Adipocyte (in vitro differentiated cells): ENCODE data around the gene TBC1D9.

ENCODE experiments used
- DNase-seq: peaks from one replicate; pipeline ENCODE4 v3.0.0-alpha.2; 2015; ENCODE audit warnings: low read depth
- H3K27me3 ChIP-seq: replicated peaks from 2 replicates; pipeline ENCODE4 v1.7.0; 2013; ENCODE audit warnings: mild to moderate bottlenecking, low read length, moderate library complexity; ENCODE audit not compliant: control insufficient read depth, insufficient read depth
- H3K36me3 ChIP-seq: 2 replicates; pipeline ENCODE4 v1.7.0; 2013; ENCODE audit warnings: low read length, mild to moderate bottlenecking, moderate library complexity; ENCODE audit not compliant: control insufficient read depth, insufficient read depth, severe bottlenecking
- H3K4me1 ChIP-seq: 2 replicates; pipeline ENCODE4 v1.7.0; 2013; ENCODE audit warnings: mild to moderate bottlenecking, low read length, moderate library complexity; ENCODE audit not compliant: control insufficient read depth, insufficient read depth
- H3K4me3 ChIP-seq: 2 replicates; pipeline ENCODE4 v1.7.0; 2013; ENCODE audit warnings: mild to moderate bottlenecking, low read length, moderate library complexity
- H3K9ac ChIP-seq: 2 replicates; pipeline ENCODE4 v1.7.0; 2013; ENCODE audit warnings: mild to moderate bottlenecking, low read length, moderate library complexity
- H3K9me3 ChIP-seq: 2 replicates; pipeline ENCODE4 v1.7.0; 2013; ENCODE audit warnings: mild to moderate bottlenecking, low read length, moderate library complexity; ENCODE audit not compliant: control insufficient read depth

TBC1D9 gene

DNA sequence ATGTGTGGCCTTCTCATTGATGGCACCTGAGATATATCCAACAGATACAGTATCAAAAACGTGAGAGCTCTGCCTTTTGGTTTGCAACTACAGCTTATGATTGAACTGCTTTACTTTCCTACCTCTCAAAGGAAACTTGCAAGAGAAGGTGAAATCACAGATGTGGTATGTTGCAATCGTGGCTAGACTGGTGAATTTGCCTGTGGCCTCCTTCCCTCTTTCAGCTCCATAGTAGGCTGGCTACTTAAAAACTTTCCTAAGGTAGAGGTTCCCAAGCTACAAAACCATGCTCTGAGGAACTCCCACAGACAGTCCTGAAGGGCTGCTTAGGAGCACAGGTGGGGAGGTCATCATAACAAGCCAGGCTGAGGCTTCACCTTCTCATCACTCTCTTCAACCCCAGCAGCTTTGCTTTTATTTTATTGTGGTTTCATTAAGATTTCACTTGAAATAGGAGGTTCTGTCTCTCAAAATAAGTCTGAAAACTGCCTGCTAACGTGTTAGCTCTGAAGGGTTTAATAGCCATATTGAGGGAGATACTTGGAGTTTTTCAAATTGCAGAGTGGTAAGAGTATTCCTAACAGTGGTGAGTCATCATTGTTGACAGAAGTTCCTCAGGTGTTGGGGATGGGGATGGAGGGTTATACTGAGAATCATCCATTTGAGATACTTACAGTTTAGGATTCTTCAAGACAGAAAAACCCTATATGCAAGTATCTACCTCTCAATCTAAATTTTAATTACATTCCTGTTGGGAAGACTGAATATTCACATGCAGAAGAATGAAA is 93.9 kb downstream of the TBC1D9 start:
- DNase-seq = peak; percentile 27
- Histone ChIP-seq H3K36me3 (peaks cover 54% of the 10 kb centered on the region), H3K9ac (no peak overlapping the region)

DNA sequence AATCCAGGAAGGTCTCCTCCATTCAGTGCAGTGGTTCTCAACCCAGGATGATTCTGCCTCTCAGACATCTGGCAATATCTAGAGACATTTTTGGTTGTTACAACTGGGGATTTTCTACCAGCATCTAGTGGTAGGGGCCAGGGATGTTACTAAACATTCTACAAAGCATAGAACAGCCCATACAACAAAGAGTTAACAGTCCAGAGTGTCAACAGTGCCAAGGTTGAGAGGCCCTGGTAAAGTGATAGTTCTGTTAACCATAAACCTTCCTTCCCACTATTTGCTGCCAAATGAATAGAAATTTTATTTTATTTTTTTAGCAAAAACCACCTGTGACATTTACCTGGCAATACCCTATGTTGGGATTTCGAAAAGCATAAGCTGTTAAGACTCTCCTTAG is 94.6 kb downstream of the TBC1D9 start:
- no peaks in the 10 kb centered on the region for H3K9me3 ChIP-seq
- no peak overlapping the region for H3K4me3 ChIP-seq
- H3K27me3 ChIP-seq = no peaks in the 10 kb centered on the region
- no peak for DNase-seq
- H3K36me3 ChIP-seq = peaks cover 54% of the 10 kb centered on the region
- no peaks in the 10 kb centered on the region for H3K4me1 ChIP-seq
- no peak overlapping the region for H3K9ac ChIP-seq

More for the DNA sequence above, 93.9 kb downstream of the TBC1D9 start:
- no peaks in the 10 kb centered on the region for H3K4me1 ChIP-seq
- H3K4me3 ChIP-seq = no peak overlapping the region
- no peaks in the 10 kb centered on the region for H3K27me3 ChIP-seq
- H3K9me3 ChIP-seq = no peaks in the 10 kb centered on the region

DNA sequence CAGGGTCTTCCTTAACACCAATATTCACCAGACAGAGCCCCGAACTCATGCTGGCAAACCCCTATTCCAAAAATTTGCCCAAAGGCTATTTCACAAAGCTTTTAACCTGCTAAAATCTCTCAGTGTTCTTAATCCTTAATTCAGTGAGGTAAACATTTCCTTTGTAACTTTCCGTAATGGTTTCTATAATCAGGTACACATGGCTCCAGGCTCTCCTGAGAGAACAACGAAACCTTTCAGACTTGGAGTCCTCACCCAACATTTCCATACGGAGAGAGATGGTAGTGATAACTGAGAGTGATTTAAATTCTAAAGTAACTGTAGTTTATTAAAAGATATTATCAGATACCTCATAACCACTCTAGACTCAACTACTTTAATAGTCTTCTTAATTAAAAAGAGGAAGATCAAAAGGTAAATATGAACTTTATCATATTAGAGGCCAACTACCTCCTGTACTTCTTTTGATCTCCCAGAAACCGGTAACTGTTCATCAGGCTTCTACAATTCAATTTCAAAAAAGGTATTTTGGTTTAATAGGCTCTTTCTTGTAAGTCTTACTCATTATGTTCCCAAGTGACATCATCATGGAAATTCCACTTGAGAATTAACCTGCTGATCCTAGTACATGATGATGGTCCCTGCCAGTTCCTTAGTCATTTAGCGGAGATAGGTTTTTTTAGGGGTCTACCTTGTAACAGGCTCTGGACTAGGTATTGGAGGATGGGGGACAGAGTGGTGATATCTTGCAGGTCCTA is 96.1 kb downstream of the TBC1D9 start:
- peaks cover 66% of the 10 kb centered on the region for H3K36me3 ChIP-seq

DNA sequence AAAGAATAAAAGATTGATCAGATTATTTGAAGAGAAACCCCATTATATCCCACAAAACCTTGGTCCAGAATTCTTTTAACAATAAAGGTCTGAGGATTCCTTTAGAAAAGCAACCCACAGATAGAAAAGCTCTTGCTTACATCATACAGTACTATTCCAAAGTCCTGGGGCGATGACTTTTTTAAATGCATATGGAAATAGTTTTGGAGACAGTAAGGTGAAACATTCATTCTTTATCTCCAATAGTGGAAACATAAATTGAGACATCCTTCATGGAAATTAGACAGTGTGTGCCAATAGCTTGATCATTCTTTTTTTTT is 101.7 kb downstream of the TBC1D9 start:
- Histone ChIP-seq H3K4me3 (no peak overlapping the region), H3K4me1 (peaks cover 15% of the 10 kb centered on the region)
- peak; percentile 55 for DNase-seq

More for the DNA sequence above, 96.1 kb downstream of the TBC1D9 start:
- H3K27me3 ChIP-seq = no peaks in the 10 kb centered on the region
- H3K4me1 ChIP-seq = no peaks in the 10 kb centered on the region
- H3K4me3 ChIP-seq = no peak overlapping the region
- no peaks in the 10 kb centered on the region for H3K9me3 ChIP-seq
- no peak overlapping the region for H3K9ac ChIP-seq
- DNase-seq = no peak

DNA sequence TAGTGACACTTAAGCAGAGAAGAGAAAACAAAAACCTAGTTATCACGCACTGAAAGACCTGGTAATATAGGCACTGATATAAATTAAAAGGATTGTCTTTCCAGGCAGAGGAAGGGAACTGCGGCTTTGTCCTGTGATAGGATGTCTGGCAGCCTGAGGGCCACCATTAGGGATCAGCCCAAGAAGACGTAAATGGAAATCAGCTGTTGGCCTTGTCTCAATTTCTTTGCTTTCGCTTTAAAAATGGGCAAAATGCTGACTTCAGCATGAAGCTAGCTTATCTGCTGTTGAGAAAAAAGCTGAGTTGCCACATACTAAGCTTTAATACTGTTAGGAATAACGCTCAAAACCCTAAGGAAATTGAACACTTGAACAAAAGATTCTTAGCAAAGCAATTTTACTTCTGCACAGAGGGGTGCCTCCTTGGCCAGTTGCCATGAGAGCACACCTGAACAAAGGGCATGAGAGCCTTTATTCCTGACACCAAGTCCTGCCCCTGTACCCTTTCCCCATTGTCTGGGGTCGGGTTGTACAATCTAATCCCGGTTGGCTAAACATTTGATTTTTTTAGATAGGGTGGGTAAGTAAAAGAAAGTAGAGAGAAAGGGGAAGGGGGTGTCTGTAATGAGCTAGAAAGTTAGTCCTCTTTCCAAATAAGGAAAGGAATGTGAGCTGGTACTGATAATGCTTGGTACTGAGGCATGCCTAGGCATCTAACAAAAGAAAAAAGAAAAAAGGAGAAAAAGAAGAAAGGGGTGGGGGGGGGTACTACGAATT is 102.3 kb downstream of the TBC1D9 start:
- DNase-seq = peak; percentile 87
- Histone ChIP-seq H3K36me3 (peaks cover 57% of the 10 kb centered on the region), H3K4me3 (peak overlapping the region; percentile 75), H3K9me3 (no peaks in the 10 kb centered on the region), H3K27me3 (no peaks in the 10 kb centered on the region), H3K9ac (peak overlapping the region; percentile 73), H3K4me1 (peaks cover 15% of the 10 kb centered on the region)

More for the DNA sequence above, 101.7 kb downstream of the TBC1D9 start:
- H3K9me3 ChIP-seq = no peaks in the 10 kb centered on the region
- peaks cover 62% of the 10 kb centered on the region for H3K36me3 ChIP-seq
- no peaks in the 10 kb centered on the region for H3K27me3 ChIP-seq
- H3K9ac ChIP-seq = peak overlapping the region; percentile 73

DNA sequence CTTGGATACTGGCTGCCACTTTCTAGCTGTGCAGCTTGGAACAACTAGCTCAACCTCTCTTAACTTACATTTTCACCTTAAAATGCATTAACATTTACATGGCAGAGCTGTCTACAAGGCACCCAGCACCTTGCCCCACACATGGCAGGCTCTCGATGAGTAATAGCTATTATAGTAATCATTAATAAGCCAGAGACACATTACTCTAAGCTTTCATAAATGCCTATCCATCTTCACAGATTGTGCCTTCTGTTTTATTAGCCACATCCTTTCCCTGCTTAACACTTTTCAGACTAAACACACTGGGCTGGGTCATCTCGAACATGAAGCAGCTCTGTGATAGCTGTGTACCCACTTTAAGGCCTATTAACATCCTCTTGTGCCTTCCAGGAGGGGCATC is 103.6 kb downstream of the TBC1D9 start:
- peaks cover 43% of the 10 kb centered on the region for H3K36me3 ChIP-seq
- no peak for DNase-seq

DNA sequence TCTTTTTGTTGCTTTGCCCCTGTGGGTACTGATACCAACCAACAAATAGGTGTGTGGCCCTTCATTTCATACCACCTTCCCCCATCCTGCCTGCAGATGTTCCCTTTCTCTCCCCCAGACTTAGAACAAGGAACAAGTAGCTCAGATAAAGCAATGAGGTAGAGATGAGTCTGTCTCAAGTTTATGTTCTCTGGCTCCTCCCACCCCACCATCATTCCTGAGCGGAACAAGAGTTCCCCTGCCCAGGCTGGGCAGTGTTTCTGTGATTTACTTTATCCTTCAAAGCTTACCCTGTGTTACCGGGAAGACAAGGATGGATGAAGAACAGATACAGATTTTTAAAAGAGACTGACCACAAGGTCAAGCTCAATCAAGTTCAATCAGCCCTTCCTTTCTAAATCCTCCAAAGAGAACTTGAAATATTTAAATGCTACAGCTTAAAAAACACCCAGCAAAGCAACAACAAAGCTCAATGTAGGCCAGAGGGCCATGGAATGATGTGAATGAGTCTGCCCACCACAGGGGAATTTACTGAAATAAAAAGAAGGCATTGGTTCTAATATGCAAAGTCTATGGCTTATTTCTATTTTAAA is 107.4 kb downstream of the TBC1D9 start:
- no peak overlapping the region for H3K4me3 ChIP-seq
- no peaks in the 10 kb centered on the region for H3K9me3 ChIP-seq
- H3K36me3 ChIP-seq = peaks cover 36% of the 10 kb centered on the region
- DNase-seq = peak; percentile 51
- peaks cover 5% of the 10 kb centered on the region for H3K4me1 ChIP-seq
- no peak overlapping the region for H3K9ac ChIP-seq
- H3K27me3 ChIP-seq = no peaks in the 10 kb centered on the region

More for the DNA sequence above, 103.6 kb downstream of the TBC1D9 start:
- Histone ChIP-seq H3K9ac (no peak overlapping the region), H3K4me3 (no peak overlapping the region), H3K9me3 (no peaks in the 10 kb centered on the region), H3K27me3 (no peaks in the 10 kb centered on the region), H3K4me1 (peaks cover 15% of the 10 kb centered on the region)

DNA sequence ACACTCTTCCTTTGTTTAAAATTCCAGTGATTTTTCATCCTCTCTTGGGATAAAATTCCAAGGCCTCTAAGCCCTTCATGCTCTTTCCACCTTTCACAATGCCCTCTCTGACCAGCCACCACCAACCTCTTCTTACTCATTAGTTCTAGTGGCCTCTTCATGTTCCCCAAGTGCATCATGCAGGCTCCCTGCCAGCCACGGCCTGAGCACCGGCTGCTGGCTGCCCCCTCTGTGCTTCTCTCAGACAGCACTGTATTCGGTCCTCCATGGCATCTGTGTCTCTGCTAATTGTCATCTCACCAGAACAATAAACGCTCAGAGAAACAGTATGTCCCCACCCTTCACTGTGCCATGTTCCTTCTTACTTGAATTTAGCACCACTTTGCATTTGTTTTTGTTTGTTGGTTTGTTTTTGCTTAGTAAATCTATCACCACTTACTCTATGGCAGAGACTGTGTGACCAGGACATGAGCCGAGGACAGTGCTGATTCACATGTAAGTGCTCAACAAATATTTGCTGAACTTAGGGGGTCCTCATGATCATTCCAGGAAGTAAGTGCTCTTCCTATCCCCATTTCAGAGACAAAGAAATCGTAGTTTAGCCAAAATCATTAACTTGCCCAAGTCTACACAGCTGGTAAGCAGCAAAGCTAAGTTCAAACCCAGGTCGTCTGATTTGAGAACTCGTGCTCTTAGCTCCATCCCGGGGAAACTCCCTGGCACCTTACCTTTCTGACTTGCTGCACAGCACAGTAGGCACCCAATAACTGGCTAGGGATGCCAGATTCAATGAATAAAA is 110.4 kb downstream of the TBC1D9 start:
- Histone ChIP-seq H3K9me3 (no peaks in the 10 kb centered on the region), H3K4me3 (no peak overlapping the region), H3K4me1 (no peaks in the 10 kb centered on the region), H3K9ac (no peak overlapping the region), H3K27me3 (no peaks in the 10 kb centered on the region), H3K36me3 (peaks cover 27% of the 10 kb centered on the region)
- no peak for DNase-seq

DNA sequence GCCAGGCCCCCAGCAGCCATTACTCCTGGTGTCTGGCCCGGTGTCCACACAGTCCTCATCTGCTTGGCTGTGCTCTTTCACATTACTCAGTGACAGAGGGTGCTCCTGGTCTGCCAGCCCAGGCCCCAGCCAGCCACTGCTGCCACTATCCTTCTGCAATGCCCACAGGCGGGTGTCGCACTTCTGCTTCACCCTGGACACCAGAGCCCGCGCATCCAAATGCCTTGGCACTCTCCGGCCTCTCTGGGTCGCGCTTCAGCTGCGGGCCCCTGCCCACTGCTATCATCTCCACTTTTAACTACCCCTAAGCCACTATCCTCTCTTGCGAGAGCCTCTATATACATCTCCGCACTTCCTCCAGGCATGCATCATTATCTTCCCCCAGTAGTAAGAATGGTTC is 111.0 kb downstream of the TBC1D9 start:
- H3K9ac ChIP-seq = no peak overlapping the region
- H3K4me3 ChIP-seq = no peak overlapping the region
- H3K4me1 ChIP-seq = no peaks in the 10 kb centered on the region
- no peak for DNase-seq
- peaks cover 23% of the 10 kb centered on the region for H3K36me3 ChIP-seq
- no peaks in the 10 kb centered on the region for H3K9me3 ChIP-seq
- no peaks in the 10 kb centered on the region for H3K27me3 ChIP-seq

DNA sequence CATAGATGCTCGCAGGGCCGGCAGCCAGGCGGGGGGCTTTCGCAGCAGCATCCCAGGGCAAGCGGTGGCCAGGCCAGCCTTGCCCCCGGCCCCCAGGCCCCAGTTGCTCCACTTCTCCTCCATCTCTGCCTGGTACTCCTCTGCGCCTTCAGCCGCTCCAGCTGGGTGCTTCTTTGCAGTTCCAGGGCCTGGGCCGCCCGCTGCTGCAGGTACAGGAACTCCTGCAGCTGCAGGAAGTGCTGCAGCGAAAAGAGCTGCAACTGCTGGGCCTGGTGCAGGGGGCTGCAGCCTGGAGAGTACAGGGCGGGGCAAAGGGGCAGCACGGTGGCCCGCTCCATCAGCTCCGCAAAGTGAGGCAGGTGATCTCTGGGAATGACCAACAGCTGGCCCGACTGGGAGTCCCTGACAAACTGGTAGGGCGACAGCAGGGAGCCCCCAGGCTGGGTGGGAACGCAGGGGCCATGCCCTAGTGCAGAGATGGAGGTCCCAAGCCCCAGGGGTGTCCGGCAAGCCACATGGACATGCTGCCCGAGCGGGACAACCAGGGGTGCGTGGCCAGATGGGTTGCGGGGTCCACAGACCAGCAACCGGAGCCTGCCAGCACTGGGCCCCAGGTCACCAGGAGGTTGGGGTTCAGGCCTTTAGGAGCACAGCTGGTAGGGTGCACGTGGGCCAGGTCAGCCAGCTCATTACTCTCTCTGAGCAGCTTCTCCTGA is 111.6 kb downstream of the TBC1D9 start:
- Histone ChIP-seq H3K4me1 (no peaks in the 10 kb centered on the region), H3K36me3 (peaks cover 23% of the 10 kb centered on the region), H3K4me3 (no peak overlapping the region), H3K9ac (no peak overlapping the region), H3K9me3 (no peaks in the 10 kb centered on the region), H3K27me3 (no peaks in the 10 kb centered on the region)
- DNase-seq = no peak
